GM12891 (cell line): ENCODE measurements around the gene STXBP4.

Experiments
- DNase-seq: peaks from one replicate; pipeline ENCODE4 v3.0.0; 2011; ENCODE audit warnings: low spot score; ENCODE audit not compliant: insufficient read length
- FAIRE-seq: peaks from 2 replicates; lab custom pipeline; 2011; peaks lifted over from hg19 to GRCh38; lab: Jason Lieb, UNC
- PAX5 ChIP-seq: IDR thresholded peaks from 2 replicates; pipeline ENCODE4 v1.6.1; 2011; ENCODE audit warnings: low read length, moderate library complexity, mild to moderate bottlenecking; ENCODE audit not compliant: insufficient read depth, severe bottlenecking
- POLR2A ChIP-seq: IDR thresholded peaks from 2 replicates; pipeline ENCODE4 v1.6.1; 2011; ENCODE audit warnings: low read depth, low read length, control low read depth
- POLR2AphosphoS5 ChIP-seq: IDR thresholded peaks from 2 replicates; pipeline ENCODE4 v1.6.1; 2011; ENCODE audit warnings: low read depth, low read length, control low read depth
- POU2F2 ChIP-seq: IDR thresholded peaks from 2 replicates; pipeline ENCODE4 v1.6.1; 2011; ENCODE audit warnings: low read depth, mild to moderate bottlenecking, control low read depth, low read length, moderate library complexity
- SPI1 ChIP-seq: IDR thresholded peaks from 2 replicates; pipeline ENCODE4 v1.6.1; 2011; ENCODE audit warnings: low read depth, low read length, control low read depth
- TAF1 ChIP-seq: IDR thresholded peaks from 2 replicates; pipeline ENCODE4 v1.6.1; 2011; ENCODE audit warnings: low read depth, low read length, control low read depth

Gene STXBP4

DNA sequence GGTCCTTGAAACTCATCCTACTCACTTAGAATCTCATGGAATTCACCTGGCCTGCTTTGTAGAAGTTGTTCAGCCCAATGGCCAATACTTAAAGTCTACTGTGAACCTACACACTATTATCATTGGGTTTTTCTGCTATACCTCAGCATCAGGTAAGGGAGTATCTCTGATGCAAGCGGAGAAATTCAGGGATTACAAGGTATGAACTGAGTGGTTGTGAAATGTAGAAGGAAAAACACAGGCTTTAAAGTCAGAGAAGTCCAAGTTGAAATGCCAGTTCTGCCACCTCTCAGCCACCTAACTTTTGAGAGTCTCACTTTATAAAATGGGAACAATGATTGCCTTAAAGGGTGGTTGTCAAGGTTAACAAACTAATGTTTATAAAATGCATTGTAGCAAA is 31.1 kb upstream of the STXBP4 start:
- no peak for DNase-seq
- TF ChIP-seq TAF1, result no peak
- no peak for TF ChIP-seq SPI1
- no peak for TF ChIP-seq PAX5
- TF ChIP-seq POLR2A, result no peak
- TF ChIP-seq POLR2AphosphoS5, result no peak
- TF ChIP-seq POU2F2, result no peak
- FAIRE-seq, result no peak

DNA sequence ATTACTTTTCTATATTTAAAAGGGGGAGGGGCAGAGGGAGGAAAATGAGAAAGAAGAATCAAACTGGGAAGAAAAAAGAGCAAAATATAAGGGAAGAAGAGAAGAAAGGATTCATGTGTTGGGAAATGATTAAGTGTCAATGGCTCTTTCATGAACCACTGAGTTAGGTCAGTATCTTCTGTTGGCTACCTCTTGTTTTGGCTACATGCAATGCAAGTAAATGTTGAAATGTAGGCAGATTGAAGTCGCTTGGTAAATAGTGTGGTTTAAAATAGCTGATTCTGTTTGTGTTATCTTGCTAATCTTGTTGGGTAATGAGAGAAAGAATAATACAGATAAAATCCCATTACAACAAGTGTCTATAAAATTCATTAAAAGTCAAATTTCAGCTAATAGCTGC is 27.3 kb upstream of the STXBP4 start:
- no peak for TF ChIP-seq TAF1
- no peak for TF ChIP-seq POLR2A
- TF ChIP-seq POU2F2, result no peak
- no peak for TF ChIP-seq PAX5
- TF ChIP-seq SPI1, result no peak
- no peak for TF ChIP-seq POLR2AphosphoS5
- no peak for FAIRE-seq
- no peak for DNase-seq

DNA sequence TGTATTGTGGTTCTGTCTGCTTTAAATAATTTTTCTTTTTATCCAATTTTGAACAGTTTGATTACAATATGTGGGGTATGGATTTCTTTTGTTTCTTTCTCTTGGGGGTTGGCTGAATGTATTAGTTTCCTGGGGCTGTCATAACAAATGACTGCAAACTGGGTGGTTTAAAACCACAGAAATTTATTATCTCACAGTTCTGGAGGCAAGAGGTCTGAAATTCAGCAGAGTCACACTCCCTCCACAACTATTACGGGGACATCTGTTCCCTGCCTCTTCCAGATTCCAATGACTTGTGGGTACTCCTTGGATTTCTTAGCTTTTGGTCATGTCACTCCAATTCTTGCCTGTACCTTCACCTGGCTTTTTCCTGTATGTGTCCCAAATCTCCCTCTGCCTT is 23.8 kb upstream of the STXBP4 start:
- DNase-seq (no peak), FAIRE-seq (no peak)
- TF ChIP-seq POLR2A (no peak), TAF1 (no peak), PAX5 (no peak), SPI1 (no peak), POLR2AphosphoS5 (no peak)

DNA sequence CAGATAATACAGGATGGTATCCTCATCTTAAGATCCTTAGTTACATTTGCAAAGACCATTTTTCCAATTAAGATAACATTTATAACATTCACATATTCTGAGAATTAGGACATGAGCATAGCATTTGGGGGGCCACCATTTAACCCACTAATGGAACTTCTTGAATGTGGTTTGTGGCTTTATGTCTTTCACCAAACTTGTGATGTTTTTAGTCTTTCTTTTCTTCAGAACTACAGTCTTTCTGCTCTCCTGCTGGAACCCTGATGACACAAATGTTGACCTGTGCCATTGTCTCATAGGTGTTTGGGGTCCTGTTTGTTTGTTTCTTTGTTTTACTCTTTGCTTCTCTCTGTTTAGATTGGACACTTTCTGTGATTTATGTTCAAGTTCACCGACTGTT is 23.3 kb upstream of the STXBP4 start:
- FAIRE-seq, result no peak

DNA sequence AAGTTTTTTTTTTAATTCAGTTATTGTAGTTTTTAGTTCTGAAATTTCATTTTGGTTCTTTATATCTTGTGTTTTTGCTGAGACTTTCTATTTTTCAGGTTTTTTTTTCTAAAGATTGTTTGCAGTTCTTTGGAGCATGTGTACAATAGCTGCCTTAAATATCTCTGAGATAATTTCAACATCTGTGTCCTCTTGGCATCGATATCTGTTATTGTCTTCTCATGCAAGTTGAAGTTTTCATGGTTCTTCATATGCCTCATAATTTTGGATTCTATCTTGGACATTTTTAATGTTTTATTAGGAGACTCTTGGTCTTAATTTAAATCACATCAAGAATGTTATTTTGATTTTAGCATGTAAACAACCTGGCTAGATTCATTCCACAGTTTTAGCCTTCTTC is 22.9 kb upstream of the STXBP4 start:
- no peak for FAIRE-seq

More for the DNA sequence above, 23.3 kb upstream of the STXBP4 start:
- TF ChIP-seq TAF1, result no peak
- no peak for TF ChIP-seq PAX5
- no peak for TF ChIP-seq SPI1
- TF ChIP-seq POLR2A, result no peak
- DNase-seq, result no peak

DNA sequence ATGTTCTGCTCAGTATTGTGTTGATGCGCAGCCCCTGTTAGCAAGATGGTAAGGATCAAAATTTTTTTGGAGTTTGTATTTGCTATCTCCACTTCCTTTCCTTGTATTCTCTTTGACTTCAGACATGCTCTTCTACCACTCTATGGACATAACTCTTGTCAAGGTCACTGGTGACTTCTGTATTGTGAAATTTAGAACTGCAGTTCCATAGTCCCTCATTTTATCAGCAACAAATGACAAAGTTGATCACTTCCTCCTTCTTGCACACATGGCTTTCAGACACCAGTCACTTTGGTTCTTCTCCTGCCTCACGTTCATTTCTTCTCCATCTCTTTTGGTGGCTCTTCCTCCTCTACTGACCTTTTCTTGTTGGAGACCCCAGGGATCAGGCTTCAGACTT is 21.2 kb upstream of the STXBP4 start:
- FAIRE-seq (no peak), DNase-seq (no peak)
- TF ChIP-seq POLR2A (no peak), POLR2AphosphoS5 (no peak), TAF1 (no peak), POU2F2 (no peak), SPI1 (peak; percentile 66), PAX5 (no peak)

More for the DNA sequence above, 22.9 kb upstream of the STXBP4 start:
- TF ChIP-seq PAX5, result no peak
- no peak for TF ChIP-seq SPI1
- no peak for TF ChIP-seq POLR2AphosphoS5
- no peak for TF ChIP-seq POU2F2
- TF ChIP-seq TAF1, result no peak
- TF ChIP-seq POLR2A, result no peak
- no peak for DNase-seq

DNA sequence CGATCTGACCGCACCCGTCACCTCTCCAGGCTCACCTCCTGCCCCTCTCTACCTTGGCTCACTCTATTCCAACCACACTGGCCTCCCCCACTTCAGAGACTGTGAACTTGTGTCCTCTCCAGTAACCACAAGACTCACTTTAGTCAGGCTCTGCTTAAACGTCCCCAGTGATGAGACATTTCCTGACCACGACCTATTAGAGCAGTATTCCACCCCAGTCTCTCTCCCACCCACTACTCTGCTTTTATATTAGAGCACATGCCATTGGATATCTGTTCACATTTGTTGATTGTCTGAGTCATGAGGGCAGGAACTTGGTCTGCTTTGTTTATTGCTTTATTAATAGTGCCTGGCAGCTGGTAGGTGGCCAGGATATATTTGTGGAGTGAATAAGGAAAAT is 20.2 kb upstream of the STXBP4 start:
- no peak for DNase-seq
- no peak for FAIRE-seq
- no peak for TF ChIP-seq TAF1
- TF ChIP-seq PAX5, result no peak
- no peak for TF ChIP-seq POU2F2

DNA sequence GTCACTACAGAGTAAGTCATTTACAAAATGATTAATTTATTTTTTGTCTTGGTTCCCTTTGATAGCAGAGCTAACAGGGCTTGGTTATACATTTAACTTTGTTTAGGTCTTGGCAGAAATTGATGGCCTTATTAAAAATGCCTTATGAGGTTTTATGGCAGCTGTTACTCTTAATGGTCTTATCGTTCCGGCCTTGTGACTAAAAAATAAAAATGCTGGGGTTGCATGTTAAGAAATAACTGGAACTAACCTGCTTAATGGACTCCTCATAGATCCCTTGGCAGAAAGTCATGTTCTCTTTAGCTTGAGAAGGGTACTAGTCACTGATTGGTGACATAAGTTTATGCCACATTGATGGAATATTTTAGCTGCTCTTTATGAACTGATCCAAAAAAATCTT is 18.4 kb upstream of the STXBP4 start:
- FAIRE-seq, result no peak
- TF ChIP-seq SPI1 (no peak), PAX5 (no peak), POLR2A (no peak), POU2F2 (no peak), TAF1 (no peak), POLR2AphosphoS5 (no peak)
- DNase-seq, result no peak

DNA sequence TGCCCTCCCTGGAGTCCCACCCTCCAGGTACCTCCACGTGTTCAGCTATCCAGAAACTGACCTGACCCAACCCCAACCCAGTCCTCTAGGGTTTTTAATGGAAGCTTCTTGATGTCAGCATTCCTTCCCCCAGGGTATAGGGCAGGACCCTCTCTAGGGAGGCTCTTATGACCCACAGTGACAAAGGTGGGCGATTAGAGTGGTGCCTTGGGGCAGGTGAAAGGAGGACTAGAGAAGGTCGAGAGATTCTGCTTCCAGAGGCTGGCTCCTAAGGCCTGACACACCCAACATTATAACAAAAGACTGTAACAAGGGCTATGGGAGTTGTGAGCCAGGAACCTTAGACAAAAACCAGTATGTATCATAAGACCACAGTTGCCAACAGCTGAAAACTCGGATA is 17.3 kb upstream of the STXBP4 start:
- FAIRE-seq (no peak), DNase-seq (no peak)
- TF ChIP-seq POLR2AphosphoS5 (no peak), PAX5 (no peak), SPI1 (no peak), POU2F2 (no peak), POLR2A (no peak), TAF1 (no peak)

DNA sequence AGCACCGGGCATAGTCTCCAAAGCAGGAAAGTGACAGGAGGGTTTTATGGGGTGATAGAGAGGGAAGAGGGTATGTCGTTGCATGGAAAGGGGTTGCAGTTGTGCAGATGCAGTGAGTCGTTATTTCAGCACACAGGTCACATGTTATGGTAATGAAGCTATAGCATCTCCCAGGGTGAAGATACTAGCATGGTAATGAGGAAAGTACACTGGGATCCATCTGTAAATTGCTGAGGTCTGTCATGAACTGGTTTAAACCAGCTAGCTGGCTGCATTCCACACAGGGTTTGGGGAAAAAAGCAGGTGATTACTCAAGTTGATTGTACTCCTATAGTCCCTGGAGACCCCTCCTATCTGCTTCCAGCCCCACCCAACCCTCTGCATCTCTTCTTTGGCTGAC is 11.8 kb upstream of the STXBP4 start:
- FAIRE-seq, result no peak
- DNase-seq, result no peak
- TF ChIP-seq POLR2A, result no peak
- no peak for TF ChIP-seq POLR2AphosphoS5
- no peak for TF ChIP-seq PAX5
- no peak for TF ChIP-seq SPI1
- no peak for TF ChIP-seq POU2F2
- no peak for TF ChIP-seq TAF1

DNA sequence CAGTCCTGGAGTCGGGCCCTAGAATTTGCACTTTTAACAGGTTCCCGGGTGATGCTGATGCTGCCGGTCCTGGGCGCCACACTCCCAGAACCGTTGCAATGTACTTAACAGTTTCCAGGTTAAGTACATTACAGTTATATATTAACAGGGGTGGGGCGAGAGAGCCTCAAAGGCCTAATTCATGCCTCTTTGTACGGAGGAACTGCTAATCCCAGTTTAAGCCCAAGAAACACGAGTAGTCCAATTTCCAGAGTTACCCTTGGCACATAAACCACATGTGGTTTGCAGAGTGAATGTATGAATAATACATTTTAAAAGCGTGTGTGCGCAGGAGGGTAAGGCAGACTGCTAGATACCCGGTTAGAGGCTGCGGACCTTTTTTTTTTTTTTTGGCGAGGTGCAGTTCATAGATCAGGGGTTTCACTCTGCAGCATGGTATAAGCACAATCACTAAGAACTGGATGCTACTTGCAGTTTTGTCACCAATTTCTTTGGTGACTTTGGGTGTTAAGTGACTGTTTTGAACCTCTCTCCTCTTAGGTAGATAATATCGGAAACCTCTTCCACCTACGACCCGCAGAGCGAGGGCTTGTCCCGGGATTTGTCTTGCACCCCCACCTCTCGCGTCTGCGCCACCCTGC is 824 bp upstream of the STXBP4 start:
- DNase-seq (peak; percentile 10), FAIRE-seq (peak; percentile 16)
- TF ChIP-seq POLR2A, result no peak
- TF ChIP-seq POU2F2, result no peak
- no peak for TF ChIP-seq SPI1
- TF ChIP-seq POLR2AphosphoS5, result no peak
- TF ChIP-seq TAF1, result no peak
- no peak for TF ChIP-seq PAX5
